Thoracic aorta (tissue), 2 donors: ENCODE measurements around the gene AHI1. TPM values are rescaled to one million over a fixed set of nuclear protein-coding genes. Genes with fewer than 3 reads are reported as not detected.
"Not testable (repeated sequence)": the region's sequence is repeated elsewhere in the genome, so short reads cannot be mapped to it uniquely, and the experiment has no call there.

Experiments
- ATAC-seq: fragments of 150-250 bp; one replicate; pipeline ENCODE4 v1.8.0; 2017; ENCODE audit warnings: low read depth; ENCODE audit not compliant: insufficient number of reproducible peaks, low FRiP score
- DNase-seq: peaks from one replicate; pipeline ENCODE4 v3.0.0-alpha.2; 2020; ENCODE audit warnings: low spot score
- H3K27ac ChIP-seq, 2 donors: fragments of 200-600 bp; sonication (generic); 1 replicate in 1 of 2; 2 replicates in 1 of 2; pipeline ENCODE4 v1.5.1; 2016; ENCODE audit warnings: mild to moderate bottlenecking in 2 of 2, moderate library complexity in 2 of 2
- H3K27me3 ChIP-seq: fragments of 200-600 bp; sonication (generic); replicated peaks from 2 replicates; pipeline ENCODE4 v1.6.0; 2016; ENCODE audit warnings: mild to moderate bottlenecking; ENCODE audit not compliant: insufficient read depth
- H3K36me3 ChIP-seq: fragments of 200-600 bp; sonication (generic); one replicate; pipeline ENCODE4 v1.5.1; 2016
- H3K4me1 ChIP-seq, 2 donors: fragments of 200-600 bp; sonication (generic); 1 replicate in 1 of 2; 2 replicates in 1 of 2; pipeline versions ENCODE4 v1.5.1 to v1.6.0; 2016; ENCODE audit warnings: low read depth in 2 of 2, mild to moderate bottlenecking in 1 of 2; ENCODE audit not compliant: control insufficient read depth in 1 of 2
- H3K4me3 ChIP-seq: fragments of 200-600 bp; sonication (generic); 2 replicates; pipeline ENCODE4 v1.5.1; 2016; ENCODE audit warnings: mild to moderate bottlenecking
- H3K9me3 ChIP-seq: fragments of 200-600 bp; sonication (generic); 2 replicates; pipeline ENCODE4 v1.5.1; 2016
- total RNA-seq, 2 donors: library from RNA; depleted of rRNA; stranded (reverse); fragments of >200 nt; gene quantifications; one replicate each; pipeline versions ENCODE4 v1.1.0 to v1.2.3, GENCODE V29; 2016
- TF ChIP-seq, protein P1 (sequence below): fragments of 200-600 bp; sonication (generic); IDR thresholded peaks from one replicate; pipeline ENCODE4 v1.5.1; 2019; ENCODE audit warnings: antibody characterized with exemption

Gene AHI1
- total RNA-seq, 2 donors from 2014 or later = 21.7 to 65.5 TPM

DNA sequence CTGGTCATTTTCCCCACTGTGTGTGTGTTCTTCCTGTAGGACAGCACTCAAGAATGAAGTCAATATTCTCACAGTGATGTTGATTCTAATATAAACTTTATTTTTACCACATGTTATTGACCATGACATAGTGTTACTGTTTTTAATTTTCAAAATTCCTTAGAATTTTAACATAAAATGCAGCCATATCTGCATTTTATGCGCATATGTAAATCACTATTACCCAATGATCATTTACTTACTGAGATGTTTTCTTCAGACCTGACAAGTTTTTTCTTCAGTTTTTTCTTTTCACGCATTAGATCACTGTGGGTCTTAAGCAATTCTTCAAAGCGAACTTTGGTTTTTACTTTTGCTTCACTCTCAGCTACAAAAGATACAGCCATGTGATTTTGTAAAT, 7.2 kb downstream of the AHI1 start:
- TF ChIP-seq, protein P1, sequence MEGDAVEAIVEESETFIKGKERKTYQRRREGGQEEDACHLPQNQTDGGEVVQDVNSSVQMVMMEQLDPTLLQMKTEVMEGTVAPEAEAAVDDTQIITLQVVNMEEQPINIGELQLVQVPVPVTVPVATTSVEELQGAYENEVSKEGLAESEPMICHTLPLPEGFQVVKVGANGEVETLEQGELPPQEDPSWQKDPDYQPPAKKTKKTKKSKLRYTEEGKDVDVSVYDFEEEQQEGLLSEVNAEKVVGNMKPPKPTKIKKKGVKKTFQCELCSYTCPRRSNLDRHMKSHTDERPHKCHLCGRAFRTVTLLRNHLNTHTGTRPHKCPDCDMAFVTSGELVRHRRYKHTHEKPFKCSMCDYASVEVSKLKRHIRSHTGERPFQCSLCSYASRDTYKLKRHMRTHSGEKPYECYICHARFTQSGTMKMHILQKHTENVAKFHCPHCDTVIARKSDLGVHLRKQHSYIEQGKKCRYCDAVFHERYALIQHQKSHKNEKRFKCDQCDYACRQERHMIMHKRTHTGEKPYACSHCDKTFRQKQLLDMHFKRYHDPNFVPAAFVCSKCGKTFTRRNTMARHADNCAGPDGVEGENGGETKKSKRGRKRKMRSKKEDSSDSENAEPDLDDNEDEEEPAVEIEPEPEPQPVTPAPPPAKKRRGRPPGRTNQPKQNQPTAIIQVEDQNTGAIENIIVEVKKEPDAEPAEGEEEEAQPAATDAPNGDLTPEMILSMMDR = no peak
- peaks cover 12% of the 10 kb centered on the region for H3K36me3 ChIP-seq
- H3K27ac ChIP-seq = no peak overlapping the region
- peaks cover 0 to 2% of the 10 kb centered on the region in 2 donors for H3K4me1 ChIP-seq
- H3K27me3 ChIP-seq = no peaks in the 10 kb centered on the region
- H3K9me3 ChIP-seq = no peaks in the 10 kb centered on the region
- ATAC-seq = no peak
- no peak overlapping the region for H3K4me3 ChIP-seq
- no peak for DNase-seq

DNA sequence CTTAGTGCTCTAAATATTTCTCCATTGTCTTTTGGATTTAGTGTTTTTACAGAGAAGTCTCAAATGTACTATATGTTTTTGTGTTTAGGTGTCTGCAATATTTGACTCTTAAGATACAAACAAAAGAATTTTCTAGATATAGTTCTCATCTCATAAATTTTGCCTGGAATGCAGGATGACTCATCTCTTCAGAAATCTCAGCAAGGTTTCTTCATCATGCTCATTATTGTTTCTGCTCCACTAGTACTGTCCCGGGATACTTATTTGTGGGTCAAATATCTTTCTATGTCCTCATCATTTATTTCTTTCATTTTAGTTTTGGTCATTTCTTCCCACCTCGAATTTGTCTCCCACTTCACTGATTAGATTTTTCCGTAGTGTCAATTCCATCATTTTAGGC, 9.5 kb downstream of the AHI1 start:
- H3K36me3 ChIP-seq = peaks cover 20% of the 10 kb centered on the region

DNA sequence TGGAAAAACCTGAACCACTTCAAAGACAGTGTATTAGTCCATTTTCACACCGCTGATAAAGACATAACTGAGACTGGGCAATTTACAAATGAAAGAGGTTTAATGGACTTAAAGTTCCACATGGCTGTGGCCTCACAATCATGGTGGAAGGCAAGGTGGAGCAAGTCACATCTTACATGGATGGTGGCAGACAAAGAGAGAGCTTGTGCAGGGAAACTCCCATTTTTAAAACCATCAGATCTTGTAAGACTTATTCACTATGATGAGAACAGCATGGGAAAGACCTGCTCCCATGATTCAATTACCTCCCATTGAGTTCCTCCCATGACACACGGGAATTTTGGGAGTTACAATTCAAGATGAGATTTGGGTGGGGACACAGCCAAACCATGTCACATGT, 13.6 kb downstream of the AHI1 start:
- not testable (repeated sequence) for H3K4me3 ChIP-seq, DNase-seq, ATAC-seq, H3K27me3 ChIP-seq, H3K4me1 ChIP-seq, H3K27ac ChIP-seq
- peaks cover 20% of the 10 kb centered on the region for H3K36me3 ChIP-seq
- peaks cover 25% of the 10 kb centered on the region for H3K9me3 ChIP-seq

More for the DNA sequence above, 9.5 kb downstream of the AHI1 start:
- Histone ChIP-seq H3K27me3 (no peaks in the 10 kb centered on the region), H3K4me3 (no peak overlapping the region), H3K27ac (no peak overlapping the region), H3K4me1 (no peaks in the 10 kb centered on the region), H3K9me3 (peaks cover 3% of the 10 kb centered on the region)
- TF ChIP-seq, protein P1 = no peak
- DNase-seq (no peak), ATAC-seq (no peak)

DNA sequence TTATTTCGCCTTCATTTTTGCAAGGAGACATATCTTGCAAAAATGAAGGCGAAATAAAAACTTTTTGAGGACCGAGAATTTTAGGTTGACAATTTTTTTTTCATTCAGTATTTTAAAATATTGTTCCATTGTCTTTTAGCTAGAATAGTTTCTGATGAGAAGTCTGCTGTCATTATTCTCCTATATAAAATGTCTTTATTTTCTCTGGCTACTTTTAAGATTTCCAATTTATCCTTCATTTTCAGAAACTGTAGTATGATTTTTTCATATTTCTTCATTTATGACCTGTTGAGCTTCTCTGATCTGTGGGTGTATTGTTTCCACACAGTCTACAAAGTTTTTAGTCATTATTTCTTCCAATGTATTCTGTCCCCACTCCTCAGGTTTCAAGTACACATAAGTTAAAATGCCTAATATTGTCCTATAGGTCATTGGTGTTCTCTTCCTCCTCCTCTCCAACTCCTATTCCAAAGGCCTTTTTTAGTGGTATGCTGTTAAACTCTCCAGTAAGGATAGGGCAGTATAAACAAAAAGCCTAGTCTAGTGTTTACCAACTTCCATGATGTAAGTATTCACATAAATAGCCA, 15.7 kb downstream of the AHI1 start:
- TF ChIP-seq, protein P1 = no peak
- no peaks in the 10 kb centered on the region for H3K4me1 ChIP-seq
- H3K9me3 ChIP-seq = peaks cover 25% of the 10 kb centered on the region
- H3K27me3 ChIP-seq = no peaks in the 10 kb centered on the region
- H3K36me3 ChIP-seq = peaks cover 22% of the 10 kb centered on the region
- ATAC-seq (no peak), DNase-seq (no peak)
- no peak overlapping the region for H3K4me3 ChIP-seq
- H3K27ac ChIP-seq = no peak overlapping the region

DNA sequence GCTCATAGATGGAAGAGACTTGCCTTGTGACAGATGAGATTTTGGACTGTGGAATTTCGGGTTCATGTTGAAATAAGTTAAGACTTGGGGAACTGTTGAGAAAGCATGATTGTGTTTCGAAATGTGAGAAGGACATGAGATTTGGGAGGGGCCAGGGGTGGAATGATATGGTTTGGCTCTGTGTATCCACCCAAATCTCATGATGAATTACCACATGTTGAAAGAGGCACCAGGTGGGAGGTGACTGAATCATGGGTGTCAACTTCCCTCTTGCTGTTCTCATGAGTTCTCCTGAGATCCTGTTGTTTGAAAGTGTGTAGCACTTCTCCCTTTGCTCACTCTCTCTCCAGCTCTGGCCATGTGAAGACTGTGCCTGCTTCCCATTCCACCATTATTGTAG, 17.9 kb downstream of the AHI1 start:
- Histone ChIP-seq H3K4me3 (no peak overlapping the region), H3K4me1 (no peaks in the 10 kb centered on the region), H3K27ac (no peak overlapping the region), H3K27me3 (no peaks in the 10 kb centered on the region), H3K36me3 (peaks cover 22% of the 10 kb centered on the region), H3K9me3 (peaks cover 25% of the 10 kb centered on the region)
- no peak for ATAC-seq
- no peak for DNase-seq
- TF ChIP-seq, protein P1 = no peak

DNA sequence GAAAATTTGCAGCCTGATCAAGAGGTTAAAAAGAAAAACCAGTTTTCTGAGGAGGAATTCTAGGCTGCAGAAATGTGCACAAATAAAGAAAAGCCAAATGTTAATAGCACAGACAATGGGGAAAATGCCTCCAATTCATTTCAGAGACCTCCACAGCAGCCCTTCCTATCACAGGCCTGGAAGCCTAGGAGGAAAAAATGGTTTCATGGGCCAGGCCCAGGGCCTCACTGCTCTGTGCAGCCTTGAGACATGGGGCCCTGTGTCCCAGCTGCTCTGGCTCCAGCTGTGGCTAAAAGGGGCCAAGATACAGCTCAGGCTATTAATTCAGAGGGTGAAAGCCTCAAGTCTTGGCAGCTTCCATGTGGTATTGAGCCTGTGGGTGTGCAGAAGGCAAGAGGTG, 18.9 kb downstream of the AHI1 start:
- ATAC-seq (no peak), DNase-seq (no peak)
- Histone ChIP-seq H3K4me1 (no peaks in the 10 kb centered on the region), H3K27ac (no peak overlapping the region), H3K4me3 (no peak overlapping the region), H3K36me3 (peaks cover 17% of the 10 kb centered on the region), H3K9me3 (peaks cover 25% of the 10 kb centered on the region), H3K27me3 (no peaks in the 10 kb centered on the region)
- TF ChIP-seq, protein P1 = no peak
